ENCODE data around the gene TULP4.

TULP4 gene, protein sequence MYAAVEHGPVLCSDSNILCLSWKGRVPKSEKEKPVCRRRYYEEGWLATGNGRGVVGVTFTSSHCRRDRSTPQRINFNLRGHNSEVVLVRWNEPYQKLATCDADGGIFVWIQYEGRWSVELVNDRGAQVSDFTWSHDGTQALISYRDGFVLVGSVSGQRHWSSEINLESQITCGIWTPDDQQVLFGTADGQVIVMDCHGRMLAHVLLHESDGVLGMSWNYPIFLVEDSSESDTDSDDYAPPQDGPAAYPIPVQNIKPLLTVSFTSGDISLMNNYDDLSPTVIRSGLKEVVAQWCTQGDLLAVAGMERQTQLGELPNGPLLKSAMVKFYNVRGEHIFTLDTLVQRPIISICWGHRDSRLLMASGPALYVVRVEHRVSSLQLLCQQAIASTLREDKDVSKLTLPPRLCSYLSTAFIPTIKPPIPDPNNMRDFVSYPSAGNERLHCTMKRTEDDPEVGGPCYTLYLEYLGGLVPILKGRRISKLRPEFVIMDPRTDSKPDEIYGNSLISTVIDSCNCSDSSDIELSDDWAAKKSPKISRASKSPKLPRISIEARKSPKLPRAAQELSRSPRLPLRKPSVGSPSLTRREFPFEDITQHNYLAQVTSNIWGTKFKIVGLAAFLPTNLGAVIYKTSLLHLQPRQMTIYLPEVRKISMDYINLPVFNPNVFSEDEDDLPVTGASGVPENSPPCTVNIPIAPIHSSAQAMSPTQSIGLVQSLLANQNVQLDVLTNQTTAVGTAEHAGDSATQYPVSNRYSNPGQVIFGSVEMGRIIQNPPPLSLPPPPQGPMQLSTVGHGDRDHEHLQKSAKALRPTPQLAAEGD (N-terminal part only)

GRCh38 chr6:158312165-158312564 is at the start of gene TULP4:
Gene TULP4, plus strand, starts transcription at chr6:158312465. Its CDS starts 1,552 bp downstream, at chr6:158314017.
- DNase-seq: no peak

DNA sequence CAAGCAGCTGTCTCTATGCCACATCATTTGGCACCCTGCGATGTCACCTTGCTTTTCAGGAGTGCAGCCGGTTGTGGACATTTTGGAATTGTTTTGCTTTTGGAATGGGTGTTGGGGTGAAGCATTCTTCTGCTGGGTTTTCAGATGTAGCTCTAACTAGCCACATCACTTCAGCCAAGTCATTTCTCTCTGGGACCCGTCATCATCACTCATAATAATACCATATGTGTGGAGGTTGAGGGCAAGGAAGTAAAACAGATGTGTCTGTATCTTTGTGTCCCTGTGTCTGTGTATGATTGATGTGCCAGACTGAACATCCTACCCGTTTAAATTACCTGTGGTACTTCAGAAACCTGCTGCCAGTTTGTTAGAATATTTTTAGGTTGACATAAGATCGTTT is 49.5 kb upstream of the TULP4 start:
- DNase-seq: no peak

- no peak for DNase-seq
Measured at GRCh38 chr6:158264180-158264579, 48.1 kb upstream of the TULP4 start.

DNA sequence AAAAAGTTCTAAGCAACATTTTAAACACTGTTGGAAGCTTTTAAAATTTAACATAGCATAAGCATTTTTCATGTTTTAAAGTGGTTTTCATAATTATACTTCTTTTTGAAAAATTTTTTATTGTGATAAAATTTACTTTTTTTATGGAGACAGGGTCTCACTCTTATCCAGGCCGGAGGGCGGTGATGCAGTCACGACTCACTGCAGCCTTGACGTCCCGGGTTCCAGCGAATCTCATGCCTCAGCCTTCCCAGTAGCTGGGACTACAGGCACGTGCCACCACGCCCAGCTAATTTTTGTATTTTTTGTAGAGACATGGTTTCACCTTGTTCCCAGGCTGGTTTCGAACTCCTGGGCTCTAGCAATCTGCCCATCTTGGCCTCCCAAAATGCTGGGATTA is 46.1 kb upstream of the TULP4 start:
- no peak for DNase-seq

- no peak for DNase-seq
Measured at GRCh38 chr6:158268361-158269147, 43.7 kb upstream of the TULP4 start.

DNA sequence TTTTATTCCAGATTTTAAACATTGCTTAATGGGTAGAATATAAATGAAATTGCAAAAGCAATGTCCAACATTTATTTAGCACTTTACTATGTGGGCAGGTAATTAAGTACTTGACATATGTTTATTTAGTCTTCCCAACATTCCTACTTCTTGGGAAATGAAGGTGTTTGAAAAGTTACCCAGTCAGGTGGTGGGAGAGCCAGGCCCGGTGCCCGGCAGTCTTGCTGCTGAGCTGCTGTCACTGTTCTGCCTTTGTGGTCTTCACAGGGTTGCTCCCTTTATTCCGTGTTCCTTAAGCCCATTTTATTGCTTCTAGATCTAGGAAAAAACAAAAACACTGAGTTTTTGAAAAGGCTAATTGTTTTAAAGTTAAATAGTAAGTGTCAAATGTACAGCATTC is 42.6 kb upstream of the TULP4 start:
- DNase-seq: no peak

DNA sequence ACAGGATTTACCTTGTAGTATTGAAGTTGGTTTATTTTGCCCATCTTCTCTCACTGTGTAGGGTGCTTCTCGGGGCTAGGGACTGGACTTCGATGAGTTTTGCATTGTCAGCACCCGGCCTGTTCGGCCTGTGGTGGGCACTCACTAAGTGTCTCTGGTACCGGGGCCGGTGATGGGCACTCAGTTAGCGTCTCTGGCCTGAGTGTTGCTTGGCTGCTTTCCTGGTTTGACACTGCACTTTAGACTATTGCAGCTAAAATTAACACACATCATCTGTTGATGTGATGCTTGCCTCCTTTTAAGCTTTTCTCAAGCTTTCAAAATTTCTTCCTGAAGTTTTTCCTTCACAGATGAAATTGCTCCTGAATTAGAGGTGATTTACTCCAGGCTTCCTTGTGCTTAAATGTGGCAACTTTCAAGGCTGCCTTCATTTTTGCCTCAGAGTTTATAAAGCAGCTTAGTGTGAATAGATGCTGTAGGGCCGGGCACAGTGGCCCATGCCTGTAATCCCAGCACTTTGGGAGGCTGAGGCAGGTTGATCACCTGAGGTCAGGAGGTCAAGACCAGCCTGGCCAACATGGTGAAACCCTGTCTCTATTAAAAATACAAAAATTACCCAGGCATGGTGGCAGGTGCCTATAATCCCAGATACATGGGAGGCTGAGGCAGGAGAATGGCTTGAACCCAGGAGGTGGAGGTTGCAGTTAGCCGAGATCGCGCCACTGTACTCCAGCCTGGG is 41.7 kb upstream of the TULP4 start:
- no peak for DNase-seq

DNA sequence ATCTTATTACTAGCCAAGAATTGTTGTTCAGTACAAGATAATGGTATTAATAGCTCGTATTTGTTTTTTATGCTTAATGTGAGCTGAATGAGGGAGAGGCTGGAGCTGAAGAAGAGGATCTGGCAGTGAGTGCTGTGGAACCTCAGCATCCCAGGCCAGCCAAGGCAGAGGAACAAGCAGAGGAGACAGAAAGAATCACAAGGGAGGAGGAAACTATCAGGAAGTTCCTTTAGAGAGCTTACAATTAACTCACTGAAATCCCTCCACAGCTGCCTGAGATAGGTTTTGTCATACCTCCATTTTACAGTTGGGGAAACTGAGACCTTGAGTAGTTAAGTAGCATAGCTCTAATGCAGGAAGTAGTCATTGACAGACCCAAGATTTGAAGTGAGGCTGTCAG is 39.9 kb upstream of the TULP4 start:
- DNase-seq: no peak

DNA sequence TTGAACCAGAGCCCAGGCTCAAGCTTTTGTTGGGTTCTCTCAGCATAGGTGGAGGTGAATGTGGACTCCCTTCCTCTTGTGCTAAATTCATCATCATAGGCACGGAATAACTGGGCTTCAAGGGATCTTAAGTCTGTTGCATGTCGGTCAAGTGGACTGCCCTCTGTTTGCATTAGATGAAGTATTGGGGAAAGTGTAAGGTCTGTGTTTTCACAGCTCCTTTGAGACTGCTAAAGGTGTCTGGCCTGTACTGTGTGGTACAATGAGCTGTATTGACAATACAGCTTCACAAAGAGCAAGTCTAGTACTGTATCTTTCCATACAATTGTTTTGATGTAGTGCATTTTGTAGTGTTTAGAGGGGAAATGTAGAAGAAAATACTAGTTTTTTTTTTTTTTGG is 34.3 kb upstream of the TULP4 start:
- DNase-seq: no peak

DNA sequence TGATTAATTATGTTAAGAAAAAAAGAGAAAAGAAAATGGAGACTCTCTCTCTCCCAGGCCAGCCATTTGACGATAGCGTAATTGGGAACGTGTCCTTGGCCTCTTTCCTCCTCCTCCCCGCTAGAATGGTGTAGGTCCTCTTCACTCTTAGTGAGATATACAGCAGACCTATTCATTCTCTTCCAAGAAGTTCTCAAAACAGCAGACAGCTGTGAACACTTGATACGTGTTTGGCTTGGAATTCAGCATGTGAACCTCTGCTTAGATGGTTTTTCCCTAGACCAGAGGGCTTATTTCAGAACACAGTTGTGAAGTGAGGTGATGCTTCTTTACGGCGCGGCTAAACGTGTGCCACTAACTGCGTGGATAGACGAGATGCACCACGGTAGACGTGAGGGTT is 32.6 kb upstream of the TULP4 start:
- DNase-seq: no peak

DNA sequence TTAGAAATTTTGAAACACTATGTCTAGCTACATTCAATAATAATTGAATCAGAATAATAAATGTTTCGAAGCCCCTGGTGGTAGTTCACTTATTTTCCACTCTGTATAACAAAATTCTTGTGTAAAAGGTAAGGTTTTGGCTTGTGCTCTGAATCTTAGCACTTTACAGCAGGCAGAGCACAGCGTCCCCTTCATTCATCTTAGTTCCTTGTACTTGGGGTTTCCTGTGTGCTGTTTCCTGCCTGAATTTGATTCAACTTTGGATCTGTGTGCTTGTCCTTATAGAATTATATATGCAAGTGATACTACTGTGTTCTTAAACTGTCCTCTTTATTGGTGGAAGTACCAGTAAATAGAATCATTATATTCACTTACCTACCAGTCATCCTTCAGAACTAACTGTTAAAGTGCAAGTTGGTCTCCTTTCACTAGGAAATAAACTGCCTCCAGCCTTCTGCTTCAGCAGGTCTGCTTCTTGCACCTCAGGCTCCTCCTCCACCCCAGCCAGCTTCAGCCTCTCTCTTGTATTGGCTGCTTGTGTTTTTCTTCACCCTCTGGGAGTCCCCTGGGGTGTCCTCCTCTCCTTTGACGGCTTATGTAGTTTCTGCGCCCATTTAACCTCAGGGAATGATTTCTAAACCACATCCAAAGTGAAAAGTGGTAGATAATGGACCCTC is 28.8 kb upstream of the TULP4 start:
- DNase-seq: peak; percentile 9

- DNase-seq: no peak
Measured at GRCh38 chr6:158284007-158284875, 28.0 kb upstream of the TULP4 start.

DNA sequence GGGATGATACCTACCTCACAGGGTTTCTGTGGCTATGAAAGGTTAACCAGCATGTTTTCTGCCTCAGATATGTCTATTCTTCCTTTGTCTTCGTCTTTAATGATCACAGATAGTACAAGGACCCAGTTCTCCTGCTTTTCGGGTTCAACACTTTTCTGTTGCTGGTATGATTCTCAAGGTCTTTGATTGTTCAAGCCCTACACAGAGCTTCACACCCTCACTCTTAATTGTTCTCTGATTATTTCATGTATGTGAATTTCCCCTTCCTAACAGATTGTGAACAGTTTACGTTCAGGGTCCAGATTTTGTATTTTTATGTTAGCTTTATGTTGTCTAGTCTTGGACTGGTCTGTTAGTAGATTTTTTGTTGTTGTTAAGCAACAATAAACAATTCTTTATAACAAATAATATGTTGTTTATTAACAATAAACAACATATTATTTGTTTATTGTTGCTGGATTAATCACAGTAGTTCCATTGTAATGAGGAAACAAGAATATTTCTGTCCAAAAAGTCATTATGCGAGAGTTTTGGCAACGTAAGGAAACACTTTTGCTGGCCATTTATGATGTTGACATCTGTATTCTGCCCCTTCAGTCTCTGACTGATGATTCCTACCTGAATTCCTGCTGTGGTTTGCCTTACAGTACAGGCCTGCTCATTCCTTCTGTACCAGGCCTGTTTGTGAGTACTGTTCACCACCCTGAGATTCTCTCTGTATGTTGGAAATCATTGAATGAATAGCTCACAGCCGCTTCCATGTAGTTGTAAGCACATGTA is 27.2 kb upstream of the TULP4 start:
- no peak for DNase-seq

DNA sequence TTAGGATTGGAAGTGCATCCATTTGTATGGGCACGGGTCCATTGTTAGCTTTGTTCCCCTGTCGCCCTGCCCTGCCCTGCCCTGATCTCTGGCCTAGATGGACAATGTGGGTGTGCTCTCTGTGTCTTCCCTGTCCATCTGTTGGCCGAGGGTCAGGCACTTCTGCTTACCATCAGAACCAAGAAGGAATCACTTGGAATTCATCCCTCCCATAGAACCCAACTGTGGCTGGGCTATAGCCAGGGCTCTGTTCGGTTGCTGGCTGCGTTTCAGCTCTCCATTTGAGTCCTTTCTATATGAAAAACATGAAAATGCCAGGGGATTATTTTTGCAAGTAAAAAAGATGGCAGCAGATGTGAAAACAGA is 26.6 kb upstream of the TULP4 start:
- DNase-seq: no peak

- no peak for DNase-seq
Measured at GRCh38 chr6:158286413-158286812, 25.9 kb upstream of the TULP4 start.

- DNase-seq: no peak
Measured at GRCh38 chr6:158287047-158287446, 25.2 kb upstream of the TULP4 start.

DNA sequence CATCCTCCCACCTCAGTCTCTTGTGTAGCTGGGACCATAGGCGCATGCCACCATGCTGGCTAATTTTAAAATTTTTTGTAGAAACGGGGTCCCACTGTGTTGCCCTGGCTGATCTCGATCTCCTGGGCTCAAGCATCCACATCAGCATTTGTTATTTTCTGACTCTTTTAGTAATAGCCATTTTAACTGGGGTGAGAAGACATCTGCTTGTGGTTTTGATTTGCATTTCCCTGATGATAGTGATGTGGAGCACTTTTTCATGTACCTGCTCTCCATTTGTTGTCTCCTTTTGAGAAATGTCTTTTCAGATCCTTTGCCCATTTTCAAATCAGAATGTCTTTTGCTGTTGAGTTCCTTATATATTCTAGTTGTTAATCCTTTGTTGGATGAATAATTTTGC is 22.2 kb upstream of the TULP4 start:
- DNase-seq: no peak

DNA sequence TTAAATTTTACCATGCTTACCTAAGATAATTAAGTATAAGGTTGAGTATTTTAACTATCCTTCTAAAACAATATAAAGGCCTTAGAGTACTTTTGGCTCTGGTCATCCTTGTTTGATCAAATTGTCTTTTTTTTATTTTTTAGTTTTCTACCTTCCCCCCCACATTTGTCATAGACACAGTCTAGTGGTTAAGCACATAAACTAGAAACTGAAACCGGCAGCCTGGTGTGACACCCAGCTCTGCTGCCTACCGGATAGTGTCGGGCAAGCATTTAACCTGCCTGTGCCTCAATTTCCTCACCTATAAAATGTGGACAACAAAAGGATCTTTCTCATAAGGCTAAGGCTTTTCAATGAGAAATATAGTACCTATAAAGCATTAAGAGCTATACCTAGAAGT is 21.6 kb upstream of the TULP4 start:
- no peak for DNase-seq

DNA sequence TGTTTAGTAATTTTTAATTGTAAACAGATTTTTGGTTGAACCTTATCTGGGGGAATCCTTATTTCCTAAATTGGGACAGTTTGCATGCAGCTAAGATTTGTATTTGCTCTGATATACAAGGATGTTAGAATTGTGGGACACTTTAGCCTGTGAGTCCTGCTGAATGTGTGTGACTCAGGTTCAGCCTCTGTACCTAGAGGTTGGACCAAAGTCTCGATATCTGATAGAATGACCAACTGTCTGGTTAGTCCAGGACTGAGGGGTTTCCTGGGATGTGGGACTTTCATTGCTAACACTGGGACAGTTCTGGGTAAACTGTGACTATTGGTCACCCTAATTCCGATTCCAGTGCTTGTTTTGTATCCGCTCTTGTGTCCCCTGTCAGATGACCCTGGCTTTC is 20.2 kb upstream of the TULP4 start:
- no peak for DNase-seq

GRCh38 chr6:158293122-158293521 is 19.1 kb upstream of the TULP4 start:
- no peak for DNase-seq
